Glomerular visceral epithelial cell (primary cell): Measurements from ENCODE around the gene ADGRF5.

ENCODE experiments used
- DNase-seq: peaks from one replicate; pipeline ENCODE4 v3.0.0-alpha.2; 2016; ENCODE audit errors: extremely low spot score

The ADGRF5 gene, protein sequence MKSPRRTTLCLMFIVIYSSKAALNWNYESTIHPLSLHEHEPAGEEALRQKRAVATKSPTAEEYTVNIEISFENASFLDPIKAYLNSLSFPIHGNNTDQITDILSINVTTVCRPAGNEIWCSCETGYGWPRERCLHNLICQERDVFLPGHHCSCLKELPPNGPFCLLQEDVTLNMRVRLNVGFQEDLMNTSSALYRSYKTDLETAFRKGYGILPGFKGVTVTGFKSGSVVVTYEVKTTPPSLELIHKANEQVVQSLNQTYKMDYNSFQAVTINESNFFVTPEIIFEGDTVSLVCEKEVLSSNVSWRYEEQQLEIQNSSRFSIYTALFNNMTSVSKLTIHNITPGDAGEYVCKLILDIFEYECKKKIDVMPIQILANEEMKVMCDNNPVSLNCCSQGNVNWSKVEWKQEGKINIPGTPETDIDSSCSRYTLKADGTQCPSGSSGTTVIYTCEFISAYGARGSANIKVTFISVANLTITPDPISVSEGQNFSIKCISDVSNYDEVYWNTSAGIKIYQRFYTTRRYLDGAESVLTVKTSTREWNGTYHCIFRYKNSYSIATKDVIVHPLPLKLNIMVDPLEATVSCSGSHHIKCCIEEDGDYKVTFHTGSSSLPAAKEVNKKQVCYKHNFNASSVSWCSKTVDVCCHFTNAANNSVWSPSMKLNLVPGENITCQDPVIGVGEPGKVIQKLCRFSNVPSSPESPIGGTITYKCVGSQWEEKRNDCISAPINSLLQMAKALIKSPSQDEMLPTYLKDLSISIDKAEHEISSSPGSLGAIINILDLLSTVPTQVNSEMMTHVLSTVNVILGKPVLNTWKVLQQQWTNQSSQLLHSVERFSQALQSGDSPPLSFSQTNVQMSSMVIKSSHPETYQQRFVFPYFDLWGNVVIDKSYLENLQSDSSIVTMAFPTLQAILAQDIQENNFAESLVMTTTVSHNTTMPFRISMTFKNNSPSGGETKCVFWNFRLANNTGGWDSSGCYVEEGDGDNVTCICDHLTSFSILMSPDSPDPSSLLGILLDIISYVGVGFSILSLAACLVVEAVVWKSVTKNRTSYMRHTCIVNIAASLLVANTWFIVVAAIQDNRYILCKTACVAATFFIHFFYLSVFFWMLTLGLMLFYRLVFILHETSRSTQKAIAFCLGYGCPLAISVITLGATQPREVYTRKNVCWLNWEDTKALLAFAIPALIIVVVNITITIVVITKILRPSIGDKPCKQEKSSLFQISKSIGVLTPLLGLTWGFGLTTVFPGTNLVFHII (N-terminal part only)

DNA sequence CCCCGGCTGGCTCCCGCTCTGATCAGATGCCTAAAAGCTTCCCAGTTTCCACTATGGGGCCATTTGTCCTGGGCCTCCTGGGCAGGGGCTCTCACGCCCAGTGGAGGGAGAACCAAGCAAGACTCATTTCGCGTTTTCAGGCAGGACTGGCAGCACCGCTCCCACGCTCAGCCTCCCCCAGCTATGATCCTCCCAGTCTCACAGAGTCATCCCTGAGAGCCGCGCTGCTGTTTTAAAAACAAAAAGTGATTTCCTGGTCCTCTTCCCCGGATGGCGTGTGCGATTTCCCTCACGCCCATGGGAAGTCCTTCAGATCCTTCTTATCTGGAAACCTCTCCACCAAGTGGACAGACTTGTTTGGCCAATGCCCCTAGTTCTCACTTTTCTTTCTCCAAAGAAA is at the start of gene ADGRF5:
ADGRF5 (minus strand) TSS at position 208 of the 400 bp plus-strand sequence. CDS start 15,176 bp downstream, outside the sequence.
- no peak for DNase-seq

GRCh38 chr6:46969206-46969605 is 47.5 kb upstream of the ADGRF5 start:
- no peak for DNase-seq

- DNase-seq: peak; percentile 18
These were observed 46.1 kb upstream of the ADGRF5 start for GRCh38 chr6:46967826-46968349.

DNA sequence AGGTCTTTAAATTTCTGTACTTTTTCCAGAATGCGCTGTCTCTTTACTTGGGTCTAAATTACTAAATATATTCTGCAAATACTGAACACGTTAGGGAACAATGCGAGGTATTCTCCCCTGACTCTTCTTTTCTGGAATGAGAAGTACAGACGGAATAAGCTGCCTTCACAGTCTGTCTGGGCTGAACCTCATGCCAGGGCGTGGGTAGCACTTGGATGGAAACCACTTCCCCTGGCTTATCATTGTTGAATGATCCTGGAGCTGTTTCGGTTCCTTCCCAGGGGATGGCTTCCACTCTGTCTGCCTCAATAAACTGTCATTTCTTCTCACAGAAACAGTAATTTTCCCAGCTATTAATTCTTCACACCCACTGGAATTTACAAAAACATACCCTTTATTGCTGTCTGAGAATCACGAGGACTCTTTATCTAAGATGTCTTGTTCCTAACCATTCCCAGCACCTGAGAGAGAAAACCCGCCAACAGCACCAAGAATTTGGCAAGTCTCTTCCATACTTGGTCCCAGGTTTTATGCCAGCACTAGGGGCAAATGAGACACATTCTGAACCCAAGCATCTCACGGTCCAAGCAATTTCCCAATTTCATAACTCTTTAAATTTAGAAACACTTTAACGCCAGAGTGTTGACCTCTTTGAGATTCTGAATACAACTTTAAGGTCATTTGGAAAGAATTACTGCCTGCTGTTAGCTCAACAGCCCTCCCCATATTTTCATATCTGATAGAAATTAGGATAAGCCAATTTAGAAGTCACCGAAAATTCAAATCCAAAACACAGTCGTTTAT is 43.2 kb upstream of the ADGRF5 start:
- DNase-seq: no peak

- no peak for DNase-seq
These were observed 41.9 kb upstream of the ADGRF5 start for GRCh38 chr6:46963626-46964025.

DNA sequence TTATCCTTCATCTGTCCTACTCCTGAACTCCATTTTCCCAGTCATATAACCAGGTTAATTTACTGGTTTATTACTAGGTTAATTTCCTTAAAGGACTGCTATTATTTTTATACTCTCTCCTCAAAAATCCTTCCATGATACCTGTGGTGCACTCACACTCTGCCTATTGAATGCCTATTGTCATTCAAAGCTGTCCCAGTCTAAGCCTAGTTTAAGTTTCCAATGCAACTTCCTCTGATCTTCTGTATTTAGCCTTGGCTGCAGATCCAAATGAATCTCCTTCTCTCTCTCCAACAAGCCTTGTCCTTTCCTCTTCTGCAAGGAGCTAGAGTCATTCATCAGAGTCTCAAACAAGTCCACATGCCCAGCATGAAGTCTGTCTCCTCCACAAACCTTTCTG is 41.3 kb upstream of the ADGRF5 start:
- no peak for DNase-seq

- DNase-seq: no peak
These were observed 40.0 kb upstream of the ADGRF5 start for GRCh38 chr6:46961711-46962110.

DNA sequence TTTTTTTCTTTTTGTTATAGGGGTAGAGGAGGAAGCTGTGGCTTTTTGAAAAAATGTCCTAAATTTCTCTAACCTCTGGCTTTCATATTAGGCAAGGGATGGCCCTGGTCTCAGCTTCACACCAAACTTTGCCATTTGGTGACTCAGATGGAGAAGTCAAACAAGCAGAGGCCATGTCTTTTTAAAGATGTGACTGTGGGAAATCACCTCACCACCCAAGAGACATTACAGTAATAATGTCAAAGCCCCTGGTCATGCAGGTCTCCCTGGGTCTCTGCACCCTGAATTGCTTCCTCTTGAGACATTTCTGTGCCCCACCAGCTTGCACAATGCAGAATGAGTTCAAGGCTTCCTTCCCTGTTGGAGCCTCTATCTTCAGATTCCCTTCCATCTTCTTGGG is 39.5 kb upstream of the ADGRF5 start:
- DNase-seq: no peak

- no peak for DNase-seq
These were observed 37.7 kb upstream of the ADGRF5 start for GRCh38 chr6:46959419-46959818.

GRCh38 chr6:46956409-46956808 is 34.7 kb upstream of the ADGRF5 start:
- DNase-seq: no peak

- peak; percentile 42 for DNase-seq
These were observed 33.2 kb upstream of the ADGRF5 start for GRCh38 chr6:46954837-46955451.

- DNase-seq: no peak
These were observed 32.2 kb upstream of the ADGRF5 start for GRCh38 chr6:46953921-46954320.

DNA sequence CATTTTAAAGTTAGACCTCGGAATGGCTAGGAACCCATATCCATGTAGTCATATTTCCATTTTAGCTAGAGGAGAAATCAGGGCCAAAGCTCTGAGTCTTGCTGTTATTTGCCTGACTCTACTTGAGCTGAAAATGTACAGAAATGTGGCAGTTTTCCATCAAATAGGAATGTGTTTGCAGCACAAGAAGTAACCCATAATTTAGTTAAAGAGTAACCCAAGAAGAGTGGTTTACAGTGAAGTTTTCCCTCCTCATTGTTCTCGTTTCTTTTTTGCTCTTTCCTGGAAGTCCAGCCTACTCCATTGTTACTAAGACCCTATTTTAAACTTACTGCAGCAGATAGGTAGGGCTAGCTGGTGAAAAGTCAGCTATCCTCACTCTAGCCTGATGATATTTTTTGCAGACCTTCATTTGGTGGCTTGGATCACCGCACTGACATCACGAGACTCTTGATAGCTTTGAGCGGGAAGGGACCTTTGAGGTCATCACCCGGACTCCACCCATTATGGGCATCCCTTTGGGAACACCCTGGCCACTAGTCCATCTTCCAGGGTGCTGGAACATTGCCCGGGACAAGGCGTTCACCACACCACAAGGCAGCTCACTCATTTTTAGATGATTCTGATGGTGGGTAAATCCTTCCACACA is 28.0 kb upstream of the ADGRF5 start:
- DNase-seq: peak; percentile 75

GRCh38 chr6:46948699-46949098 is 27.0 kb upstream of the ADGRF5 start:
- peak; percentile 23 for DNase-seq

DNA sequence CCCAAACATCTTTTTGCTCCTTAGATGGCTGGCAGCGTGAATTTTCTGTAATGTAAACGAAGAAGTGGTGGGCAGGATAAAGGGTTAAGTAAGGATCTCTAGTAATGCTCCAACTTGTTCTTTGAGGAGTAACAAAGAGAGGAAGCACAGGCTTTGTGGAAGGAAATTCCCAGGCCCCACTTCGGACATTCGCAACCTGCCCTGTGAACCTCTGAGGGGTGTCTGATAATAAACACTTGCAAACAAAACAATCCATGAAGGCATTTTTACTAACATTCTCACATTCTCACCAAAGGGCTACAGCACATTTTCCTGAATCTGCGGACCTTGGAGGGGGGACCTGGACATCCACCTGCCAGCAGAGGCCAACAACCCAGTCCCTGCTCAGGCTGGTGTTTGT is 25.8 kb upstream of the ADGRF5 start:
- no peak for DNase-seq

GRCh38 chr6:46940433-46941226 is 18.9 kb upstream of the ADGRF5 start:
- no peak for DNase-seq

- no peak for DNase-seq
These were observed 15.9 kb upstream of the ADGRF5 start for GRCh38 chr6:46937642-46938041.

GRCh38 chr6:46935687-46936086 is 13.9 kb upstream of the ADGRF5 start:
- no peak for DNase-seq

DNA sequence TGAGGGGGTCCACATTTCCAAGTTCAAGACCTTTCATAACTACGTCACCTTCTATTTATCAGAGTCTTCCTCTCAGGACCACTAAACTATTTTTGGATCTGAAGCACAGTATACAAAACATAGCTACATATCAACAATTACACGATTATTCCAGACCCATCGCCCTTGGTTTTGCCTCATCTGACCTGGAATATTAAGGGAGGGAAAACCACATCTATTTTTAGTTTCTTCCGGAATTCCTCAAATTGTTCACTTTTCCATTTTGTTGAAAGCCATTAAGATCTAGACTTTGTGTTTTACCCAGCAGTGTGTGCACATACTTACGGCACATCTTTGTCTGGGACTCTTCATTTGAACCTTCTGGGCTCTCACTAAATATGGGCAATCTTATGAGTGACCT is 12.0 kb upstream of the ADGRF5 start:
- DNase-seq: peak; percentile 16
